Measurements from ENCODE around the gene SLAIN2. TPM values are rescaled to one million over a fixed set of nuclear protein-coding genes. Genes with fewer than 3 reads are reported as not detected.

The SLAIN2 gene
- total and polyA plus RNA-seq, 7 donors, result 25.6 to 167 (median 95.9) TPM

DNA sequence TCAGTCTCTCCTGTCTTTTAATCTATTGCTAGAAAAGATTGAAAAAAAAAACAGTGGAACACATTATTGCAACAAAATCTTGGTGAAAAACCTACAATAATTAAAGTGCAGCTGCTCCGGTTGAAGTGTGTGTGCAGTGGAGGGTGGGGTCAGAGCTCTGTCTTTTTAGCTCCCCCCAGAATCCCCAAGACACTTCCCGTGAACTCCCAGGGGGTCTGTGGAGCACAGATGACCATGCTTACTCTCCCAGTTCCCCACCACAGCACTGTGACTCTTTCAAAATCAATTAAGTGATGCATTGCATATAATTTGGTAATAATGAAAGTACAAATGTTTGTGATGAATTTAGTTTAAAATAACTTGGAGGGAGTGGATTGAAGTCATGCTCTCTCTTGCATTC lies 126.1 kb downstream of the SLAIN2 start:
- no peaks in the 10 kb centered on the region for H3K36me3 ChIP-seq
- H3K9me3 ChIP-seq, result no peaks in the 10 kb centered on the region
- DNase-seq, result no peak
- WGBS, 2 donors, result 38 to 58% methylated on average over 2 of the region's 2 CpGs
- H3K4me3 ChIP-seq, result no peak overlapping the region
- no peaks in the 10 kb centered on the region for H3K27me3 ChIP-seq
- no peaks in the 10 kb centered on the region for H3K4me1 ChIP-seq
- TF ChIP-seq, protein P1, sequence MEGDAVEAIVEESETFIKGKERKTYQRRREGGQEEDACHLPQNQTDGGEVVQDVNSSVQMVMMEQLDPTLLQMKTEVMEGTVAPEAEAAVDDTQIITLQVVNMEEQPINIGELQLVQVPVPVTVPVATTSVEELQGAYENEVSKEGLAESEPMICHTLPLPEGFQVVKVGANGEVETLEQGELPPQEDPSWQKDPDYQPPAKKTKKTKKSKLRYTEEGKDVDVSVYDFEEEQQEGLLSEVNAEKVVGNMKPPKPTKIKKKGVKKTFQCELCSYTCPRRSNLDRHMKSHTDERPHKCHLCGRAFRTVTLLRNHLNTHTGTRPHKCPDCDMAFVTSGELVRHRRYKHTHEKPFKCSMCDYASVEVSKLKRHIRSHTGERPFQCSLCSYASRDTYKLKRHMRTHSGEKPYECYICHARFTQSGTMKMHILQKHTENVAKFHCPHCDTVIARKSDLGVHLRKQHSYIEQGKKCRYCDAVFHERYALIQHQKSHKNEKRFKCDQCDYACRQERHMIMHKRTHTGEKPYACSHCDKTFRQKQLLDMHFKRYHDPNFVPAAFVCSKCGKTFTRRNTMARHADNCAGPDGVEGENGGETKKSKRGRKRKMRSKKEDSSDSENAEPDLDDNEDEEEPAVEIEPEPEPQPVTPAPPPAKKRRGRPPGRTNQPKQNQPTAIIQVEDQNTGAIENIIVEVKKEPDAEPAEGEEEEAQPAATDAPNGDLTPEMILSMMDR (IDR thresholded peaks at IDR 0.05), result no peak
- TF ChIP-seq POLR2A (IDR thresholded peaks at IDR 0.05) (no peak), EP300 (IDR thresholded peaks at IDR 0.05) (no peak), POLR2AphosphoS5 (IDR thresholded peaks at IDR 0.05) (no peak)
- H3K27ac ChIP-seq, result no peak overlapping the region
- intact Hi-C loops (cut with DNase I), result no loop called here

DNA sequence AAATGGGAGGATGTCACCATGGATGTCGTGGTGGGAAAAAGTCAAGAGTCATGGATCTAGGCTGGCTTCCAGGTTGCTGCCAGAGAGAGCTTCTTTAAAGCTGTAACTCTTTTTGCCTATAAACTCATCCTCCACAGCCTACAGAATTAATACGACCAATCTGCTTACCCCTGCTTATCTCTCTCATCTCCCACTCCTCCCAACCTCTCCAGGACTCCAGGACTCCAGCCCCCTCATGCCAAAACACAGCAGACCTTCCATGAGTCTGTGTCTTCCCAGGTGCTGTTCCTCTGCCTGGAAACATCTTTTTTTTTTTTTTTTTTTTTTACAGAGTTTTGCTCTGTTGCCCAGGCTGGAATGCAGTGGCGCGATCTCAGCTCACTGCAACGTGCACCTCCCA lies 126.6 kb downstream of the SLAIN2 start:
- intact Hi-C loops (cut with DNase I), result no loop called here
- TF ChIP-seq, protein P1 (IDR thresholded peaks at IDR 0.05), result no peak
- TF ChIP-seq EP300 (IDR thresholded peaks at IDR 0.05) (no peak), POLR2A (IDR thresholded peaks at IDR 0.05) (no peak), POLR2AphosphoS5 (IDR thresholded peaks at IDR 0.05) (no peak)
- Histone ChIP-seq H3K27me3 (no peaks in the 10 kb centered on the region), H3K4me3 (no peak overlapping the region), H3K9me3 (no peaks in the 10 kb centered on the region), H3K4me1 (no peaks in the 10 kb centered on the region), H3K27ac (no peak overlapping the region), H3K36me3 (no peaks in the 10 kb centered on the region)
- DNase-seq, result no peak
- WGBS, 2 donors, result 67 to 76% methylated on average over 4 to 5 of the region's 5 CpGs

DNA sequence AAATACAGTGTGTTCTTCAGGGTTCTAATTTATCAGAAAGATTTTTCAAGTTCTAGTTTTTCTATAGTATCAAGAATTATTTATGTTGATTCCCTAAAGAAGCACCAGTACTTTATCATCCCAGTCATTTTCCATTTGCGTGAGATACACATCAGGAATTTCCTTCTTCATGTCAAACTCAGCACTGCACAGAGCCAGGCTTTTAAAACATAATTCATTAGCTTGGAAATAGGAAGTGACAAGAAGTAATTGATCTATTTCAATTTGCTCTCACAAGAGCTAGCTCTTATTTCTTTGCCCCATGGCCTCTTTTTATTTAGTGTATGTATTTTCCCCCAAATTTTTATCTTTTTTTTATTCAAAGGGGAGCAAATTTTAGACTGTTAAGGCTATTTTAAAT lies 128.8 kb downstream of the SLAIN2 start:
- Histone ChIP-seq H3K9me3 (no peaks in the 10 kb centered on the region), H3K27me3 (no peaks in the 10 kb centered on the region), H3K27ac (no peak overlapping the region), H3K36me3 (no peaks in the 10 kb centered on the region), H3K4me1 (no peaks in the 10 kb centered on the region), H3K4me3 (no peak overlapping the region)
- WGBS, 2 donors, result 78 to 94% methylated on average over 1 of the region's 1 CpG
- DNase-seq, result no peak
- TF ChIP-seq EP300 (IDR thresholded peaks at IDR 0.05), result no peak
- no peak for TF ChIP-seq POLR2AphosphoS5 (IDR thresholded peaks at IDR 0.05)
- TF ChIP-seq POLR2A (IDR thresholded peaks at IDR 0.05), result no peak
- TF ChIP-seq, protein P1 (IDR thresholded peaks at IDR 0.05), result no peak
- intact Hi-C loops (cut with DNase I), result no loop called here

DNA sequence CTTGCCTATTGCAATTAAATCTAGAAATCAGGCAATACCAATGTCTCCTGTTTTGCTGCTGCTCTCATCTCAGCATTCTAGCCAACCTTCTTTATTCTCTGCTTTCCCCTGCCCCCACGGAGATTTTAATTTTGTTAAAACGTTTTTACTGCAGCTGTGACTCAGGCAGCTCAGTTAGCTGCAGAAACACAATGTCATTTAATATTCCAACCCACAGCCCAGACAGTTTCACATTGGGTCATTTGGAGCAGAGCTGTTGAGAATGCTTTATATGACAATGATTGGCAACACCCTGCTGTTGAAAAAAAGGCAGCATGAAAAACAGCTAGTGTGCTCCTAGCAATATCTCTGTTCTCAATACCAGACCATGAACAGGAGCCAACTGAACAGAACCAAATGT lies 129.2 kb downstream of the SLAIN2 start:
- Histone ChIP-seq H3K36me3 (no peaks in the 10 kb centered on the region), H3K27me3 (no peaks in the 10 kb centered on the region), H3K4me3 (no peak overlapping the region), H3K9me3 (no peaks in the 10 kb centered on the region), H3K4me1 (no peaks in the 10 kb centered on the region), H3K27ac (no peak overlapping the region)
- no peak for DNase-seq
- 34 to 44% methylated on average over 2 of the region's 2 CpGs for WGBS, 2 donors
- intact Hi-C loops (cut with DNase I), result no loop called here
- TF ChIP-seq POLR2AphosphoS5 (IDR thresholded peaks at IDR 0.05), result no peak
- TF ChIP-seq, protein P1 (IDR thresholded peaks at IDR 0.05), result no peak
- no peak for TF ChIP-seq EP300 (IDR thresholded peaks at IDR 0.05)
- TF ChIP-seq POLR2A (IDR thresholded peaks at IDR 0.05), result no peak

DNA sequence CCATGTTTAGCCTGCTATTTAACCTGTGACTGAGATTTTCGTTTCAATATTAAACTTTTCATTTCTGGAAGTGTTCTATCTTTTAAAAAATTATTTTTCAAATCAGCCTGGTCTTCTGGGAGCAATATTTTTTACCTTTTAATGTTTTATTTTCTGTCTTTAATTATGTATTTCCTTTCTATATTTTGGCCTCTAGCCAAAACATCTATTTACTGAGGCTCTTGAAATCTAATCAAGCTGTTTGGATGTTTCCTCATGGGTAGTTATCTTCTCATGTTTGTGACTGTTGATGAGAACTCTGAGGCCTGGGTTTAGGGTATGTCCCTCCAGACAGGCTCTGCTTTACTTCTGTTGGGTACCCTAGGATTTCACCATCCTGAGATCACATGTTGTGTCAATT lies 131.5 kb downstream of the SLAIN2 start:
- H3K9me3 ChIP-seq, result no peaks in the 10 kb centered on the region
- H3K27ac ChIP-seq, result no peak overlapping the region
- TF ChIP-seq, protein P1 (IDR thresholded peaks at IDR 0.05), result no peak
- no peak for TF ChIP-seq POLR2AphosphoS5 (IDR thresholded peaks at IDR 0.05)
- 84 to 87% methylated on average over 1 of the region's 1 CpG for WGBS, 2 donors
- no peaks in the 10 kb centered on the region for H3K27me3 ChIP-seq
- no peaks in the 10 kb centered on the region for H3K4me1 ChIP-seq
- intact Hi-C loops (cut with DNase I), result no loop called here
- H3K4me3 ChIP-seq, result no peak overlapping the region
- no peaks in the 10 kb centered on the region for H3K36me3 ChIP-seq
- DNase-seq, result no peak
